Endothelial cell of umbilical vein (primary cell): ENCODE results near the gene RASL10B. TPM values are rescaled to one million over a fixed set of nuclear protein-coding genes. Genes with fewer than 3 reads are reported as not detected.

Experiments used
- BruUV-seq: library from RNA; stranded (reverse); fragments of 400-500 nt; replicated peaks from 2 replicates; lab custom pipeline; 2021; lab: Mats Ljungman, UMichigan
- CTCF ChIA-PET: fragments of 300-600, 350-600 bp; sonication (Branson Sonifier 250); formaldehyde crosslinking; loops from one replicate; lab custom pipeline; 2021; ENCODE audit warnings: antibody characterized with exemption, inconsistent platforms; lab: Charles Lee
- POLR2A ChIA-PET: fragments of 300-600, 350-600 bp; sonication (Branson Sonifier 250); formaldehyde crosslinking; loops from one replicate; lab custom pipeline; 2021; ENCODE audit warnings: antibody characterized with exemption, inconsistent platforms; lab: Charles Lee
- DNase-seq: peaks from one replicate; pipeline ENCODE4 v3.0.0-alpha.2; 2011; ENCODE audit warnings: low read depth, low spot score
- FAIRE-seq: peaks from 2 replicates; lab custom pipeline; 2011; peaks lifted over from hg19 to GRCh38; lab: Jason Lieb, UNC
- H2AFZ ChIP-seq: 2 replicates; pipeline ENCODE4 v1.6.0; 2012; ENCODE audit warnings: low read depth, low read length, control low read depth, inconsistent platforms
- H3K27ac ChIP-seq: 2 replicates; pipeline ENCODE4 v1.5.1; 2011; ENCODE audit warnings: low read depth, mild to moderate bottlenecking, control low read depth, low read length, moderate library complexity; ENCODE audit not compliant: insufficient read depth
- H3K27me3 ChIP-seq, 2 experiments: 2 replicates each; pipeline versions ENCODE4 v1.6.0 to v1.6.1; 2011; ENCODE audit warnings: low read length in 2 of 2, mixed read lengths in 1 of 2; ENCODE audit not compliant: control insufficient read depth in 2 of 2, insufficient read depth in 2 of 2
- H3K36me3 ChIP-seq, 2 experiments: 2 replicates in 1 of 2; 3 replicates in 1 of 2; pipeline ENCODE4 v1.5.1; 2011; ENCODE audit warnings: low read length in 2 of 2, mild to moderate bottlenecking in 1 of 2, moderate library complexity in 1 of 2; ENCODE audit not compliant: control insufficient read depth in 2 of 2, insufficient read depth in 2 of 2; ENCODE audit errors: extremely low read depth in 1 of 2
- H3K4me1 ChIP-seq: 3 replicates; pipeline ENCODE4 v1.5.1; 2011; ENCODE audit warnings: mild to moderate bottlenecking, low read length; ENCODE audit not compliant: control insufficient read depth, insufficient read depth; ENCODE audit errors: extremely low read depth
- H3K4me2 ChIP-seq: 2 replicates; pipeline ENCODE4 v1.6.1; 2011; ENCODE audit warnings: low read length, control low read depth, mixed read lengths; ENCODE audit not compliant: insufficient read depth
- H3K4me3 ChIP-seq, 3 experiments: fragments of 200-600 bp in 1 of 3; sonication (generic), shearing (Covaris generic) in 1 of 3; replicated peaks in 1 of 3; 2 replicates each; pipeline ENCODE4 v1.5.1; 2011 to 2016; ENCODE audit warnings: control low read depth in 3 of 3, low read length in 3 of 3, mild to moderate bottlenecking in 2 of 3, inconsistent platforms in 1 of 3, low read depth in 1 of 3, moderate library complexity in 1 of 3; ENCODE audit not compliant: insufficient read depth in 1 of 3
- H3K79me2 ChIP-seq: 2 replicates; pipeline ENCODE4 v1.6.0; 2012; ENCODE audit warnings: low read length, inconsistent platforms; ENCODE audit not compliant: control insufficient read depth, insufficient read depth
- H3K9ac ChIP-seq: replicated peaks from 2 replicates; pipeline ENCODE3; 2011; ENCODE audit warnings: low read length, control low read depth; ENCODE audit not compliant: insufficient read depth; ENCODE audit errors: extremely low read depth
- H3K9me1 ChIP-seq: replicated peaks from 3 replicates; pipeline ENCODE4 v1.6.0; 2011; ENCODE audit warnings: mild to moderate bottlenecking, low read length; ENCODE audit not compliant: control insufficient read depth, insufficient read depth; ENCODE audit errors: extremely low read depth
- H3K9me3 ChIP-seq: replicated peaks from 2 replicates; pipeline ENCODE4 v1.5.1; 2012; ENCODE audit warnings: low read length, inconsistent platforms; ENCODE audit not compliant: control insufficient read depth, insufficient read depth
- H4K20me1 ChIP-seq: replicated peaks from 2 replicates; pipeline ENCODE3; 2011; ENCODE audit warnings: mild to moderate bottlenecking, low read length; ENCODE audit not compliant: control insufficient read depth, insufficient read depth; ENCODE audit errors: extremely low read depth
- CTCF ChIP-seq, 2 donors: IDR thresholded peaks; 1 replicate in 1 of 2; 2 replicates in 1 of 2; pipeline ENCODE4 v1.5.1; 2011; ENCODE audit warnings: low read length in 2 of 2, mild to moderate bottlenecking in 2 of 2, moderate library complexity in 2 of 2, control low read depth in 1 of 2, inconsistent platforms in 1 of 2, low read depth in 1 of 2; ENCODE audit not compliant: insufficient read depth in 1 of 2; ENCODE audit errors: extremely low read depth in 1 of 2
- EZH2 ChIP-seq: IDR thresholded peaks from 2 replicates; pipeline ENCODE4 v1.6.1; 2012; ENCODE audit warnings: borderline replicate concordance, low read depth, mild to moderate bottlenecking, moderate library complexity, low read length, inconsistent platforms; ENCODE audit not compliant: severe bottlenecking
- FOS ChIP-seq: IDR thresholded peaks from 2 replicates; pipeline ENCODE4 v1.6.1; 2011; ENCODE audit warnings: mild to moderate bottlenecking, low read length, moderate library complexity, borderline replicate concordance; ENCODE audit not compliant: insufficient read depth
- GATA2 ChIP-seq: IDR thresholded peaks from 2 replicates; pipeline ENCODE4 v1.7.0; 2011; ENCODE audit warnings: low read depth, mild to moderate bottlenecking, moderate library complexity, mixed read lengths, low read length; ENCODE audit not compliant: insufficient read length, insufficient read depth
- JUN ChIP-seq: IDR thresholded peaks from 2 replicates; pipeline ENCODE4 v1.6.1; 2011; ENCODE audit warnings: borderline replicate concordance, low read depth; ENCODE audit not compliant: insufficient read length, insufficient read depth
- MAX ChIP-seq: IDR thresholded peaks from 2 replicates; pipeline ENCODE4 v1.6.1; 2011; ENCODE audit not compliant: insufficient read depth, insufficient read length
- MYC ChIP-seq: IDR thresholded peaks from one replicate; pipeline ENCODE4 v1.6.1; 2011; ENCODE audit warnings: mild to moderate bottlenecking, low read depth, low read length
- POLR2A ChIP-seq: IDR thresholded peaks from 2 replicates; pipeline ENCODE4 v1.6.1; 2012; ENCODE audit warnings: low read depth, mild to moderate bottlenecking, control low read depth, low read length
- POLR2AphosphoS5 ChIP-seq: IDR thresholded peaks from 2 replicates; pipeline ENCODE4 v1.6.1; 2012; ENCODE audit warnings: low read depth, mild to moderate bottlenecking, control low read depth, low read length, moderate library complexity; ENCODE audit not compliant: insufficient read depth
- dilution Hi-C: fragments of 300-500 bp; cut with MboI; formaldehyde crosslinking; loops from one replicate; pipeline ENCODE4 v1.15.0; 2019; ENCODE audit warnings: low sequenced_read_pairs; ENCODE audit not compliant: extremely low pct_ligation_motif_present
- intact Hi-C: fragments of 100-400 bp; cut with micrococcal nuclease; formaldehyde crosslinking; loops from one replicate; pipeline ENCODE4 v1.10.0; 2022
- polyA plus RNA-seq, 4 experiments: library from polyadenylated mRNA; depleted of rRNA in 3 of 4; stranded (reverse) in 3 of 4; unstranded in 1 of 4; fragments of >200 nt; gene quantifications; 2 replicates each; pipeline versions ENCODE4 v1.2.1 to v1.2.3, GENCODE V29; 2011 to 2012; ENCODE audit warnings: missing spikeins in 1 of 4
- total RNA-seq: library from RNA; stranded (reverse); gene quantifications from 2 replicates; pipeline ENCODE4 v1.2.3, GENCODE V29; 2021

RASL10B gene
- total and polyA plus RNA-seq, 2 donors (not counting 3 experiments of a cell fraction or from before 2014, with no cell fraction given) = 0.19 to 0.71 TPM

- Histone ChIP-seq H2AFZ (no peak overlapping the region), H3K9ac (no peak overlapping the region), H3K27me3 (no peaks in the 10 kb centered on the region), H4K20me1 (no peaks in the 10 kb centered on the region), H3K36me3 (peaks cover 3 to 5% of the 10 kb centered on the region in 2 experiments), H3K9me3 (no peaks in the 10 kb centered on the region), H3K79me2 (no peaks in the 10 kb centered on the region), H3K27ac (no peak overlapping the region), H3K4me3 (no peak overlapping the region), H3K9me1 (no peaks in the 10 kb centered on the region), H3K4me1 (no peaks in the 10 kb centered on the region), H3K4me2 (no peak overlapping the region)
- ChIA-PET CTCF (interaction anchor here (0.8 to 1.8 kb wide), 2 partner anchors 42 to 166 kb away, joined by 3 to 5 read pairs; no protein-coding TSS in a partner anchor), POLR2A (no interaction called here)
- TF ChIP-seq MAX (no peak), MYC (no peak), GATA2 (no peak), CTCF (IDR thresholded peaks at IDR 0.05; ENCODE audit: extremely low read depth in 1 of 2, insufficient read depth in 1 of 2, low read depth in 1 of 2, low read length in 2 of 2) (no peak), POLR2A (no peak), FOS (no peak), POLR2AphosphoS5 (no peak), JUN (no peak), EZH2 (no peak)
- BruUV-seq = no TSS peak
- dilution Hi-C loops = no loop called here
- FAIRE-seq (no peak), DNase-seq (no peak)
- intact Hi-C loops = no loop called here
Measured at GRCh38 chr17:35705230-35705629, 26.2 kb upstream of the RASL10B start.
